Temporal lobe (tissue), 1 donor: Measurements from ENCODE around the gene CAMSAP2. TPM values are rescaled to one million over a fixed set of nuclear protein-coding genes. Genes with fewer than 3 reads are reported as not detected.

ENCODE experiments used
- total RNA-seq: library from RNA; depleted of rRNA; stranded (reverse); fragments of >200 nt; gene quantifications from one replicate; pipeline ENCODE4 v1.2.3, GENCODE V29; 2014

CAMSAP2 gene
- total RNA-seq, 1 donor from 2014 or later, result 112 TPM

Other genes starting within 250 kb of the CAMSAP2 start
- gene KIF14, start 118.1 kb upstream of the CAMSAP2 start, total RNA-seq, result 1.5 TPM
- 14.3 TPM for gene DDX59, start 69.0 kb upstream of the CAMSAP2 start, total RNA-seq
- 0.25 TPM for gene GPR25, start 134.1 kb downstream of the CAMSAP2 start, total RNA-seq
- 0.98 TPM for gene INAVA, start 156.0 kb downstream of the CAMSAP2 start, total RNA-seq